ENCODE results near the gene GSTM3.
"Not testable (repeated sequence)": the region's sequence is repeated elsewhere in the genome, so short reads cannot be mapped to it uniquely, and the experiment has no call there.

GSTM3 gene

GRCh38 chr1:109751531-109752260, 10.9 kb upstream of the GSTM3 start:
- Histone ChIP-seq H3K36me3 (no peaks in the 10 kb centered on the region), H3K9me3 (no peaks in the 10 kb centered on the region), H3K4me1 (no peaks in the 10 kb centered on the region), H3K4me3 (no peak overlapping the region), H3K27me3 (peaks cover 0 to 2% of the 10 kb centered on the region in 2 donors), H3K27ac (no peak overlapping the region)
- DNase-seq = no peak
- TF ChIP-seq CTCF (IDR thresholded peaks at IDR 0.05) = no peak
- intact Hi-C loops (cut with DNase I; ENCODE audit: low total_unique reads) = no loop called here

GRCh38 chr1:109750920-109751319, 10.1 kb upstream of the GSTM3 start:
- H3K36me3 ChIP-seq = no peaks in the 10 kb centered on the region
- H3K9me3 ChIP-seq = no peaks in the 10 kb centered on the region
- no peak for TF ChIP-seq CTCF (IDR thresholded peaks at IDR 0.05)
- no peak overlapping the region for H3K4me3 ChIP-seq
- no peak overlapping the region for H3K27ac ChIP-seq
- H3K27me3 ChIP-seq = peaks cover 0 to 2% of the 10 kb centered on the region in 2 donors
- intact Hi-C loops (cut with DNase I; ENCODE audit: low total_unique reads) = no loop called here
- H3K4me1 ChIP-seq = no peaks in the 10 kb centered on the region
- no peak for DNase-seq

- intact Hi-C loops (cut with DNase I; ENCODE audit: low total_unique reads) = no loop called here
- no peak for DNase-seq
- Histone ChIP-seq H3K9me3 (no peaks in the 10 kb centered on the region), H3K4me3 (no peak overlapping the region), H3K27me3 (peaks cover 0 to 2% of the 10 kb centered on the region in 2 donors), H3K27ac (no peak overlapping the region), H3K4me1 (no peaks in the 10 kb centered on the region), H3K36me3 (no peaks in the 10 kb centered on the region)
- no peak for TF ChIP-seq CTCF (IDR thresholded peaks at IDR 0.05)
Measured at GRCh38 chr1:109750241-109750882, 9.5 kb upstream of the GSTM3 start.

- H3K4me3 ChIP-seq = no peak overlapping the region
- H3K36me3 ChIP-seq = no peaks in the 10 kb centered on the region
- no peak for DNase-seq
- peaks cover 0 to 2% of the 10 kb centered on the region in 2 donors for H3K27me3 ChIP-seq
- intact Hi-C loops (cut with DNase I; ENCODE audit: low total_unique reads) = no loop called here
- no peak for TF ChIP-seq CTCF (IDR thresholded peaks at IDR 0.05)
- H3K9me3 ChIP-seq = no peaks in the 10 kb centered on the region
- H3K27ac ChIP-seq = no peak overlapping the region
- H3K4me1 ChIP-seq = no peaks in the 10 kb centered on the region
Measured at GRCh38 chr1:109749221-109749620, 8.4 kb upstream of the GSTM3 start.

- H3K27me3 ChIP-seq; DNase-seq; intact Hi-C loops (cut with DNase I; ENCODE audit: low total_unique reads); H3K9me3 ChIP-seq; H3K4me3 ChIP-seq; H3K27ac ChIP-seq; H3K36me3 ChIP-seq; H3K4me1 ChIP-seq: not testable (repeated sequence)
Measured at GRCh38 chr1:109748311-109748710, 7.5 kb upstream of the GSTM3 start.
